COLO829 (cell line): Measurements from ENCODE around the gene RPL15.

Source experiments
- DNase-seq: peaks from one replicate; pipeline ENCODE4 v3.0.0; 2012; ENCODE audit warnings: low spot score

RPL15 gene

DNA sequence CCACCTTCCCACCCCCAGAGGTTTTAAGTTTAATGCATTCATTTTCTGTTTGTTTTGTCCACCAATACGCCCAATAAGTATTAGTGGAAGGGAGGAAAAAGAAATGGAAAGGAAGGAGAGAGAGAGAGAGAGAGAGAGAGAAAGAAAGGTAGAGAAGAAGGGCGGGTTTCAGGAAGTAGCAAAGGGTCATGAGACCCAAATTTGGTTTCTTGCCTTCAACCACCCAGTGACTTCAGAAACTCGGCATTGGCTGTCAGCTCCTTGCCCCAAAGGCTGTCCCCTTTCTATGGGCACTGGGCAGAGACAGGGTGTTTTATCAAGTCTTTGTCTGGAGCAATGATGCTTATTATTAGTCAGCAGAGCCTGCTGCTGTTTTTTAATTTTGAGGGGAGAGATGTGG is 14.7 kb downstream of the RPL15 start:
- DNase-seq, result no peak

- no peak for DNase-seq
Measured at GRCh38 chr3:23932571-23932970, 15.6 kb downstream of the RPL15 start.

GRCh38 chr3:23934253-23934652 is 17.3 kb downstream of the RPL15 start:
- no peak for DNase-seq

GRCh38 chr3:23937296-23937695 is 20.4 kb downstream of the RPL15 start:
- DNase-seq, result no peak

DNA sequence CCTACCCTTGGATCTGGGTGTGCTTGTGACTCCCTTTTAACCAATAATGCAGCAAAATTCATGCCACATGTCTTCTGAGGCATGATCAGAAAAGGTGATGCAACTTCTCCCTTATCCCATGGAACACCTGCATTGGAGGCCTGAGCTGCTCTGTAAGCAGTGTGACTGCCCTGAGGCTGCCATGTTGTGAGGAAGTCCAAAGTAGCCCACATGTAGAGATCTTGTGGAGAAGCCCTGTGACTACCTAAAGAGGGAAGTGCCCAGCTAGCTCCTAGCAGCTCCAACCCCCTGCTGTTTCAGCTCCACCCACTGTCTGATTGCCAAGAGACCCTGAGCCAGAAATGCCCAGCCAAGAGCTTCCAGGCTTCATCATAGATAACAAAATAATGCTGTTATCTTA is 21.8 kb downstream of the RPL15 start:
- no peak for DNase-seq

DNA sequence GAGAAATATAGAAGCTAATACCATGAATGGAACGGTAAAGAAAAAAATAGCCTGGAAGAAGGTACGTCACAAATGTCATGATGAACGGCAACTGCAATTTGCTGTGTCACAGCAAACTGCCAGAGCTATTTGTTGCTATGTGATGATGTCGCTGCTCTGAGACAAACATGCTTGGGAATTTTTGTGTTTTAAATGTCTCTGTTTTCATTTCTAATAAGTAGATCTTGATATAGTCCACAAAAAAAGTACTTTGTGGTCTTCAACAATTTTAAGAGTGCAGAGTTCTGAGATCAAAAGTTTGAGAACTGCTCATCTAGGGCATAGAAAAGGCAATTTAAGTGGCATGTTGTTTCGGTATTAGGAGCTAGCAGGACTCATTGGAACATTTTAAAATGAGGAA is 23.8 kb downstream of the RPL15 start:
- no peak for DNase-seq

DNA sequence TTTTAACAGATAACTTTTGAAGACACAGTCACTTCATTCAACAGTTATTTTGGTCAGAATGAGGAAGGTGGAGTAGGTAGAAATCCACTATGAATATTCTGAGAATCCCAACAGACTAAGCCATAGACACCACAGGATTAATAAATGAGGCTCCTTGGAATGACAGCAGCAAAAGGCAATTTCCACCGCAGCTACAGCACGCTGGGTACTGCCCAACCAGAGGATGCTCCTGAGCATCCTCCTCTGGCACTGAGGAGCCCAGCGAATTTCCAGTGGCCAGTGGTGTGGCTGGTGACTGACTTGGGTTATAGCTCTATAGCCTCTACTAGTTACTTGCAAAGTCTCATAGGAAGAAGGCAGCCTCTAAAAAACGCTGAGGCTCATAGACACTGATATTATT is 24.5 kb downstream of the RPL15 start:
- DNase-seq, result no peak

GRCh38 chr3:23942546-23942945 is 25.6 kb downstream of the RPL15 start:
- DNase-seq, result no peak

DNA sequence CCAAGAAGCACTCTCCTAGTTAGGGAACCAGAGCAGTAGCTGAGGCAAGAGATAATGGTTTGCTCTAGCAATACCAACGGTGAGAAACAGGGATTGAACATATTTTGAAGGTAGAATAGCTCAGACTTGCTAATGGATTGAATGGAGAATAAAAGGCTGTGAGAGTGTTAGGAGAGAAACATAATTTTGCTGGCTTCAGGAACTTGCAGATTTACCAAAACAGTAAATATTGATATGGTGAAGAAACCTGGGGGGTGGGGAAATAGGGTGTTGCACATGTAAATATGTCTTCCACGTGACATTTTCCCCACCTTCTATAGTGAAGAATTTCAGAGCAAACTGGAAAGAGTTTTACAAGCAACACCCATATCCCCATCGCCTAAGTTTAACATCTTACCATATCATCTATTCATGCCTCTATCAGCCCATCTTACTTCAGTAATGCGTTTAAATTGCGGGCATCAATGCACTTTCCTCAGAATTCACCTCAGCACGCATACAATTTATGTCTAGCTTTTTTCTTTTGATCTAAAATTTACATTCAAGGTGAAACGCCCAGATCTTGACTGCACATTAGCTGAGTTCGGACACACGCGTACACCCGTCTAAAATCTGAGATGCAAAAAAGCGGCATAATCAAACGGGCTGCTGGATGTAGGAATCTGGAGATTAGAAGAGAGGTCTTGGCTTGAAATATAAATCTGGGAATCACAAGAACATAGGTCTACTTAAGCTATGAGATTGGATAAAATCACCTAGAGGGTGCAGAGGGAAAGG is 27.3 kb downstream of the RPL15 start:
- DNase-seq, result no peak

DNA sequence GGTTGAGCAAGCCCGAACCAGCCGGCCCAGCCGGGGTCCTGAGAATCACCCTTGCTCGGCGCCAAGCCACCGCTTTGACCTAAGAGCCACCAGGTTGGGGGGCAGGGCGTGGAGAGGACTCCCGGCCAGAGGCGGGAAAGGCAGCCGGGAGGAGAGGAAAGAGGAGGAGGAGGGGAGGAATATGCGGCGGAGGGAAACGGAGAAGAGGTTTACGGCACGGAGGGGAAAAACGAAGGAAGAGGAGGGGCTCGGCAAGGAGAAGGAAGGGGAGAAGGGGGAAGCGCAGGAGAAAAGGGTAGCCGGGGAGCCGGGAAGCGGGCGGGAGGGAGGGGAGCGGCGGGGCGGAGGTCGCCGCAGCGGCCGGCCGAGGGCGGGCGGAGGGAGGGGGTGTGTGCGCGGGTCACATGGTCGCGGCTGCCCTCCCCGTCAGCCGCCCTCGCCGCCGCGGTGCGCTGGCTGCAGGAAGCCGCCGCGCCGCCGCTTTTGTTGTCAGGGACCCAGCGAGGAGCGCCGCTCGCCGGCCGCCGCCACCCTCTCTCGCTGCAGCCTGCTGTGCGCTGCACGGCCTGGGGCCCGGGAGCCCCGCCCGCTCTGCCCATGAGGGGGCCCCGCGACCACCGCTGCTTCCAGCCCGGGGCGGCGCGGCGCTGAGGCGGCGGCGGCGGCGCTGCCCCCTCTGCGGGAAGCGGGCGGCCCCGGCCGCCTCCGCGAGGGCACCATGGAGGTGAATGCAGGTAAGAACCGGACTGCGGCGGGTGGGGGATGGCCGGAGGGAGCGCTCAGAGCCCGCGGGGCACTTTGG is 28.1 kb downstream of the RPL15 start, which contains the start of gene NR1D2:
TSS of gene NR1D2 (plus strand) at position 426 of the 802 bp plus-strand sequence. CDS start at position 719, 293 bp downstream.
- peak; percentile 51 for DNase-seq

GRCh38 chr3:23945663-23945912 is 28.7 kb downstream of the RPL15 start:
- no peak for DNase-seq

DNA sequence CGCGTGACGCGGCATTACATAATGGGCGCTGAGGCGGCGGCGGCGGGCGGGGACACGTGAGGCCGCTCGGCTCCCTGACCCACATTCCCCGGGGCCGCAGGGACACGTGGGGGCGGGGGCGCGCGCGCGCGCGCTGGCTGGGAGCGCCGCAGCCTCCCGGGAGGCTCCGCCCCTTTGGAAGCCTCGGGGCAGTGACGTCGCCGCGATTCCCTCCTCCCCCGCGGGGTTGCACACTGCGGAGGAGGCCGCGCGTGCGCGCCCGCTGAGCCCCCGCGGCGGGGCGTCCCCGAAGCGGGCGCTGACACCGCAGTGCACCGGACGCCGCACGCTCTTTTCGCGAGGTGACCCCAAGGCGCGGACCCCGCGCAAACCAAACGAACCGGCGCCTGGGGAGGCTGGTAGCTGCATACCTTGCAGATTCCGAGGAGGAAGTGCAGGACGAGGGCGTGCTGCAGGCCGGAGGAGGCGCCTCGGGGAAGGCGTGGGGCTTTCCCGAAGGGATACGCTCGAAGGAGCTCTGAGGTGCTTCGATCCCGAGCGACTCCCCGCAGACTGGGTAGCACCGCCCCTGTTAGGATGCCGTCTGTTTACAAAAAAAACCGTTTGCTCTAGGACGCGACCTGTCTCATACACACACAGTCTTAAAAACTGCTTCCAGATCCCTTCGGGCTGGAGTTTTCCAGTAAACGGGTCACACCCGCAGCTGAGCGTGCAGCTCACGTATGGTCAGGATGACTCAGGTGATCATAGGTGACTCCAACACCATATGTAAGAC is 29.2 kb downstream of the RPL15 start:
- peak; percentile 91 for DNase-seq

DNA sequence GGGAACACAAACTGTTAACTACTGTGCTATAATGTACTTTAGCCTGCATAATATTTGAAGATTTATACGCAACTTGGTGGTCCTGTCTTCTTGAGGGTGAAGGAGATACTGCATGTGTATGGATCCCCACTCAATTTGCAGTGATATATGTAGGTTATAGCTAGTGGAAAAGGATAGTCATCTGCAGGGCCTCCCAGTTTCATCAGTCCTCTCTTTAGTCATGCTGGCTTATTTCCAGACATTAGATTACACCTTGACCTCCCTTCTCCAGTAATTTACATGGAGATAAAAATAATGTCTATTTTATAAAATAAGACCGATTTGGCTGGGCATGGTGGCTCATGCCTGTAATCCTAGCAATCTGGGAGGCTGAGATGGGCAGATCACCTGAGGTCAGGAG is 31.8 kb downstream of the RPL15 start:
- no peak for DNase-seq

DNA sequence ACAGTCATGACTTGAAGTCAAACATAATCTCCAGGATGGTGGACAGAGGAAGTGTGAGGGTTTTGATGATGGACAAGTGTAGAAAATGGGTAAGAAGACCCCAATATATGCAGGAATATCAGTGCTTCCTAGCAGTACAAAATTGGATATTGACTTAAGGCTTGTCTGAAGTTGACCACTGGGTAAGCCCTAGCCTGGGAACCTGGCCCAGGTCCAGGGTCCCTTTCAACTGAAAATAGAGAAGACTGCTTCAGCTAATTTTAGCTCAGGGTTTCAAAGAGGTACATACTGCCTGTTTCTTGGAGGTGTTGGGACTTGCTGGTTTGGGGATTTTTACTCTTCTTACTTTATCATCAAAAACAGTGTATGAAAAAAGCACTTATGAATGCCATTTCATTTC is 32.9 kb downstream of the RPL15 start:
- no peak for DNase-seq

DNA sequence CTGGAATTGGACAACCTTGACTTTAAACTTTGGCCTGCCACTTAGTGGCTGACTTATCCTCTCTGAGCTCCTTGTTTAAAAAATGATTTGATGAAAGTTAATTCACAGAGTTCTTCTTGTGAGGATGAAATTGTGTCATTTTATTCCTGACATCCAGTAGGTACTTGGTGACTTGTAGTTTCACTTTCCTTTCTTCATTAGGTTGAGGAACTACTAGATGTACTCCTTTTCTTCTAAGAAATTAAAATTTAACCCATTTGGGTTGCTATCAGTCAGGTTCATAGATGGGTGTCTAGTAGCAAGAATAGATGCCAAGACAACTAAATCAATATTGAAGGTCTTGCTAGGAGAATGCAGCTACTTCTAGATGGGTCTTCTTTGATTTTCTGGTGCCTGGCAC is 33.4 kb downstream of the RPL15 start:
- DNase-seq, result no peak

DNA sequence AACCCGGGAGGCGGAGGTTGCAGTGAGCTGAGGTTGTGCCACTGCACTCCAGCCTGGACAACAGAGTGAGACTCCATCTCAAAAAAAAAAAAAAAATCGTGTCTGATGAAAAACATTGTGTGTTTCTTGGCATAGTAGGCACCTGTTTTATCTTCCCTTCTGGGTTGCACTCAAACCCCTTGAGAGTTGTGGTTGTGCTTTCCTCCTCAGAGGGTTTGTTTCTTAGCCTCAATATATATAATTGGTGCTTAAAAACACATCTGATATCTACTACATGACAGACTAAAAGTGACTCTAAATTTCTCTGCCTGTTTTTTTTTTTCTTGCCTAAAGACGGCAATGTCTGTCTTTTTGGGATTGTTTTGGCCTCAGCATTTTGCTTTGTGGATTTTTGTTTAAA is 35.7 kb downstream of the RPL15 start:
- DNase-seq, result no peak

- no peak for DNase-seq
Measured at GRCh38 chr3:23953523-23953922, 36.6 kb downstream of the RPL15 start.

DNA sequence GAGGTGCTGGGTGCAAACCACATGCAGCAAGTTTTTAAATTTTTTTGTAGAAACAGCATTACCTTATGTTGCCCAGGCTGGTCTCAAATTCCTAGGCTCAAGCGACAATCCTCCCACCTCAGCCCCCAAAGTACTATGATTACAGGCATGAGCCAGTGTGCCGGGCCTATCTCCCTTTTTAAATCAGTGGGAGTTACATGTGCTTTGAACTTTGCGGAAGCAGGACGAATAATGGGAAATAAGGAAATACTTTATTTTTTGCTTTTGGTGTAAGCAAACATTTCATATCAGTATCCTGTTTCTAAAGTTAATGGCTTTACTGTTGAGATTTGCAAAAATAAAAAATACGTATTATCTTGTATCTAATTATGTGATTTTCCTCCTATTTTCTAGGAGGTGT is 37.2 kb downstream of the RPL15 start:
- DNase-seq, result no peak

DNA sequence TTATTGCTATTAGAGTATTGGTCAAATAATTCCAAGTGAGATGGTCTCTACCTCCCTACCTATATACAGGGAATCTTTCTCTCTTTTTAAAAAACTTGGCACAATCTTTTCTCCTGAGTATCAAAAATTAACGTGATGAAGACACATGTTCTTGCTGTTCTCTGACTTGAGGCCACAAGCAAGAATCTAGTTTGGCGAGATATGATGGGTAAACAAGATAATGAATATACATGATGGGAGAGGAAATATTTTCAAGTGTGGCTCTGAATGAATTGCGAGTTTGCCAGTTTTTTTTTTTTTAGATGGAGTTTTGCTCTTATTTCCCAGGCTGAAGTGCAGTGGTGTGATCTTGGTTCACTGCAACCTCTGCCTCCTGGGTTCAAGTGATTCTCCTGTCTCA is 39.8 kb downstream of the RPL15 start:
- no peak for DNase-seq

- no peak for DNase-seq
Measured at GRCh38 chr3:23959135-23959900, 42.4 kb downstream of the RPL15 start.

GRCh38 chr3:23960649-23961048 is 43.7 kb downstream of the RPL15 start:
- DNase-seq, result no peak

GRCh38 chr3:23961066-23961465 is 44.1 kb downstream of the RPL15 start:
- DNase-seq, result no peak
